Lung (tissue), 12 donors: ENCODE results near the gene KIAA1755. TPM values are rescaled to one million over a fixed set of nuclear protein-coding genes. Genes with fewer than 3 reads are reported as not detected.

Source experiments
- ATAC-seq: fragments of 200-7000 bp; cut with Tn5 transposase; one replicate; pipeline ENCODE4 v1.9.1; 2020; ENCODE audit warnings: moderate number of reproducible peaks; ENCODE audit not compliant: insufficient read depth, low FRiP score
- DNase-seq, 3 donors: peaks; one replicate each; pipeline ENCODE4 v3.0.0-alpha.2; 2013 to 2017
- H3K27ac ChIP-seq, 2 donors: one replicate each; pipeline ENCODE4 v1.5.1; 2013; ENCODE audit warnings: mild to moderate bottlenecking in 2 of 2, moderate library complexity in 2 of 2, control low read depth in 1 of 2, inconsistent platforms in 1 of 2, low read depth in 1 of 2, low read length in 1 of 2
- H3K27me3 ChIP-seq, 3 donors: one replicate each; pipeline ENCODE4 v1.5.1; 2013; ENCODE audit warnings: low read length in 2 of 3; ENCODE audit not compliant: control insufficient read depth in 3 of 3, insufficient read depth in 3 of 3
- H3K36me3 ChIP-seq, 4 donors: one replicate each; pipeline ENCODE4 v1.5.1; 2013; ENCODE audit warnings: low read length in 4 of 4, mild to moderate bottlenecking in 1 of 4, moderate library complexity in 1 of 4; ENCODE audit not compliant: control insufficient read depth in 4 of 4, insufficient read depth in 4 of 4
- H3K4me1 ChIP-seq, 5 donors: one replicate each; pipeline ENCODE4 v1.5.1; 2013; ENCODE audit warnings: low read length in 5 of 5, mild to moderate bottlenecking in 2 of 5, moderate library complexity in 1 of 5; ENCODE audit not compliant: control insufficient read depth in 5 of 5, insufficient read depth in 5 of 5
- H3K4me3 ChIP-seq: one replicate; pipeline ENCODE4 v1.5.1; 2013; ENCODE audit warnings: mild to moderate bottlenecking, control low read depth, moderate library complexity
- H3K9ac ChIP-seq, 2 donors: one replicate each; pipeline ENCODE4 v1.5.1; 2013; ENCODE audit warnings: low read length in 2 of 2, control low read depth in 1 of 2; ENCODE audit not compliant: insufficient read depth in 1 of 2
- H3K9me3 ChIP-seq, 4 donors: one replicate each; pipeline ENCODE4 v1.5.1; 2013; ENCODE audit warnings: low read length in 3 of 4, mild to moderate bottlenecking in 1 of 4, moderate library complexity in 1 of 4; ENCODE audit not compliant: control insufficient read depth in 4 of 4, insufficient read depth in 3 of 4
- WGBS, 2 donors: extraction: QIAGEN DNeasy Blood & Tissue Kit; methylation state at CpG; one replicate each; pipeline ENCODE4 v1.1.7; 2013; 5-methylcytosine and 5-hydroxymethylcytosine counted together
- polyA plus RNA-seq, 2 donors: library from polyadenylated mRNA; stranded (reverse); fragments of 200-250 nt; gene quantifications; one replicate each; pipeline ENCODE4 v1.2.1, GENCODE V29; 2013
- total RNA-seq, 2 donors: library from RNA; depleted of rRNA in 1 of 2; stranded (reverse); fragments of >200 nt in 1 of 2; gene quantifications; one replicate each; pipeline ENCODE4 v1.2.1, GENCODE V29; 2014 to 2021
- TF ChIP-seq, protein P1 (sequence below): IDR thresholded peaks from 2 replicates; pipeline ENCODE4 v1.5.1; 2012; ENCODE audit warnings: mild to moderate bottlenecking; ENCODE audit errors: control extremely low read depth, extremely low read depth
- donor health status: control.
- donor health status: control.
- donor health status: Bipolar disorder and iron deficiency.
- donor health status: healthy.
- donor health status: DM: yes; HTN: yes; CAD: no.

Gene KIAA1755
- total and polyA plus RNA-seq, 4 donors, result 0.33 to 2.0 (median 1.3) TPM

- DNase-seq (no peak), ATAC-seq (no peak)
- H3K36me3 ChIP-seq, result no peaks in the 10 kb centered on the region
- no peaks in the 10 kb centered on the region for H3K27me3 ChIP-seq
- TF ChIP-seq, protein P1, sequence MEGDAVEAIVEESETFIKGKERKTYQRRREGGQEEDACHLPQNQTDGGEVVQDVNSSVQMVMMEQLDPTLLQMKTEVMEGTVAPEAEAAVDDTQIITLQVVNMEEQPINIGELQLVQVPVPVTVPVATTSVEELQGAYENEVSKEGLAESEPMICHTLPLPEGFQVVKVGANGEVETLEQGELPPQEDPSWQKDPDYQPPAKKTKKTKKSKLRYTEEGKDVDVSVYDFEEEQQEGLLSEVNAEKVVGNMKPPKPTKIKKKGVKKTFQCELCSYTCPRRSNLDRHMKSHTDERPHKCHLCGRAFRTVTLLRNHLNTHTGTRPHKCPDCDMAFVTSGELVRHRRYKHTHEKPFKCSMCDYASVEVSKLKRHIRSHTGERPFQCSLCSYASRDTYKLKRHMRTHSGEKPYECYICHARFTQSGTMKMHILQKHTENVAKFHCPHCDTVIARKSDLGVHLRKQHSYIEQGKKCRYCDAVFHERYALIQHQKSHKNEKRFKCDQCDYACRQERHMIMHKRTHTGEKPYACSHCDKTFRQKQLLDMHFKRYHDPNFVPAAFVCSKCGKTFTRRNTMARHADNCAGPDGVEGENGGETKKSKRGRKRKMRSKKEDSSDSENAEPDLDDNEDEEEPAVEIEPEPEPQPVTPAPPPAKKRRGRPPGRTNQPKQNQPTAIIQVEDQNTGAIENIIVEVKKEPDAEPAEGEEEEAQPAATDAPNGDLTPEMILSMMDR, result no peak
- no peaks in the 10 kb centered on the region for H3K9me3 ChIP-seq
- H3K4me1 ChIP-seq, result peaks cover 0 to 12% (median 0%) of the 10 kb centered on the region in 5 donors
- 85 to 86% methylated on average over 23 of the region's 23 CpGs for WGBS, 2 donors
- no peak overlapping the region for H3K9ac ChIP-seq
- no peak overlapping the region for H3K27ac ChIP-seq
- no peak overlapping the region for H3K4me3 ChIP-seq
Observed at GRCh38 chr20:38215194-38216182, 45.0 kb downstream of the KIAA1755 start.

GRCh38 chr20:38214256-38215193 is 46.0 kb downstream of the KIAA1755 start:
- H3K9me3 ChIP-seq, result no peaks in the 10 kb centered on the region
- no peaks in the 10 kb centered on the region for H3K36me3 ChIP-seq
- TF ChIP-seq, protein P1, result no peak
- no peak overlapping the region for H3K27ac ChIP-seq
- no peak overlapping the region for H3K9ac ChIP-seq
- no peak overlapping the region for H3K4me3 ChIP-seq
- peaks cover 0 to 12% (median 0%) of the 10 kb centered on the region in 5 donors for H3K4me1 ChIP-seq
- 73 to 75% methylated on average over 19 of the region's 19 CpGs for WGBS, 2 donors
- DNase-seq, result no peak
- no peak for ATAC-seq
- no peaks in the 10 kb centered on the region for H3K27me3 ChIP-seq

DNA sequence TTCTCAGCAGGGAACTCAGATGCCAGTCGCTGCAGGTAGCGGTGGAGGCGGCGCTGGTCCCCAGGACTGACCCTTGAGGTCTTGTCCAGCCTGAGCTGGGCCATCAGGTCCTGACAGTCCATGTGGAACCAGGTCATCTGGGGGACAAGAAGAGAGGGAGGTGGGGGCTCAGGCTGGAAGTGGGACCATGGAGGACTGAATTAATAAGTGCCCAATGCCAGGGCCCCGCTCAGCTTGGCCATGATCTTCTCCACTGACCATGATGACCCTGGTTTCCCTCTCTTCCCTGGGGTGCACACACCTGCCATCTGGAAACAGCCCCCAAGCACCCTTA is 47.0 kb downstream of the KIAA1755 start:
- TF ChIP-seq, protein P1, result no peak
- H3K9me3 ChIP-seq, result no peaks in the 10 kb centered on the region
- DNase-seq (no peak), ATAC-seq (no peak)
- H3K36me3 ChIP-seq, result no peaks in the 10 kb centered on the region
- H3K27me3 ChIP-seq, result no peaks in the 10 kb centered on the region
- H3K4me1 ChIP-seq, result peaks cover 0 to 13% (median 4%) of the 10 kb centered on the region in 5 donors
- H3K9ac ChIP-seq, result no peak overlapping the region
- no peak overlapping the region for H3K27ac ChIP-seq
- H3K4me3 ChIP-seq, result no peak overlapping the region
- 94 to 99% methylated on average over 4 to 5 of the region's 5 CpGs for WGBS, 2 donors
